Measurements from ENCODE around the gene PROCA1. TPM values are rescaled to one million over a fixed set of nuclear protein-coding genes. Genes with fewer than 3 reads are reported as not detected.
A peak's percentile ranks its signal among the peaks of the same experiment; 100 is the strongest.

Gene PROCA1
- total and polyA plus RNA-seq, 2 of the 13 experiments (the other 11 are each of a cell fraction or from before 2014, with no cell fraction given): 0.73 to 1.5 TPM

DNA sequence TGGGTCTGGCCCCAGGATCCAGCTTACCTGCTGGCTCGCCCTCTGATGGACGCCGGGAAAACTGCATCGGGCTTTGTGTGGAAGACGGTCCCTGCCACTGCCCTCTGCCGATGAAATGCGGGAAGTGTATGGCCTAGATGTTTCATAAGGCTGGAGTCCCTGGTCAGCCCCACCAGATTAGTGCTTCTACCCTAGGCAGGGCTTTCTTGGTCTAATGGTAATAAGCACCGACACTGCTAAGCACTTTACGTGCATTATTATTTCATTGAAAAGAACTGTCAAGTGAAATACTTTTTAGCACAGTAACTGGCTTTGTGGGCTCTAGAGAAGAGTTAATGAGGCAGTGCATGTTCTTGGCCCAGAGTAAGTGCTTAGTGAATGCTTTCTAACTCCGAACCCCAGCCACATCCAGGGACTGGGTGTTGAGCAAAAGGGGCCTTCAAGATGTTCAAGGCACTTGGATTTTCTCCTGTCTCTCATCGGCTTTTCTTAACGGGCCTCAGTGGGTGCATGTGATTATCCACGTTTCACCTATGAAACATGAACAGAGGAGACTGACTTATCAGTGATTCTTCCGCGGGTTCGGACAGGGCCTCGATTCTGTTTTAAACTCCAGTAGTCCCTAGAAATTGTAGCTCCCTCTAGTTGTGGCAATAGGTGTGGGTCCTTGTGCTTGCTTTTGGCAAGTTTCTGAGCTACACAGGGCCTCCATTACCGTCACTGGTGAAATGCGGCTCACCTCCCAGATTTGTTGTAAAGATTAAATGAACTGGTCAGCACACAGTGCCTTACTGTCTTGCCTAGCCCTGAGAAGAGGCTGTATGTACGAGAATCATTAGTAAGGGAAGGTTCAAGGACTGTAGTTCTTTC is 38.7 kb upstream of the PROCA1 start (continued):
- TF ChIP-seq ZBTB44 (CRISPR knock-in tag; IDR thresholded peaks at IDR 0.05) (no peak), NFE2L1 (CRISPR knock-in tag; IDR thresholded peaks at IDR 0.05; ENCODE audit: borderline replicate concordance) (no peak), KAT7 (CRISPR knock-in tag; IDR thresholded peaks at IDR 0.05; ENCODE audit: borderline replicate concordance) (no peak), ZNF788 (CRISPR knock-in tag; IDR thresholded peaks at IDR 0.05; ENCODE audit: borderline replicate concordance) (peak; percentile 49; the same call in 1 of the 2 replicates), MED8 (CRISPR knock-in tag; IDR thresholded peaks at IDR 0.05; ENCODE audit: insufficient replicate concordance) (no peak), ZNF335 (CRISPR knock-in tag; IDR thresholded peaks at IDR 0.05) (no peak), HOXA3 (CRISPR knock-in tag; IDR thresholded peaks at IDR 0.05) (peak; percentile 55), ZNF230 (CRISPR knock-in tag; IDR thresholded peaks at IDR 0.05) (no peak), SMC3 (IDR thresholded peaks at IDR 0.05; ENCODE audit: low read length) (peak; percentile 93), CENPT (CRISPR knock-in tag; IDR thresholded peaks at IDR 0.05; ENCODE audit: low read depth) (no peak), TRIM22 (IDR thresholded peaks at IDR 0.05) (no peak), ZNF556 (CRISPR knock-in tag; IDR thresholded peaks at IDR 0.05; ENCODE audit: borderline replicate concordance) (no peak), RBM22 (optimal IDR thresholded peaks at IDR 0.05; ENCODE audit: low read length) (no peak), SMAD3 (CRISPR knock-in tag; IDR thresholded peaks at IDR 0.05) (peak; percentile 82; the same call in 1 of the 2 replicates), NPAS2 (CRISPR knock-in tag; IDR thresholded peaks at IDR 0.05; ENCODE audit: borderline replicate concordance) (no peak)
- TF ChIP-seq, protein P1, sequence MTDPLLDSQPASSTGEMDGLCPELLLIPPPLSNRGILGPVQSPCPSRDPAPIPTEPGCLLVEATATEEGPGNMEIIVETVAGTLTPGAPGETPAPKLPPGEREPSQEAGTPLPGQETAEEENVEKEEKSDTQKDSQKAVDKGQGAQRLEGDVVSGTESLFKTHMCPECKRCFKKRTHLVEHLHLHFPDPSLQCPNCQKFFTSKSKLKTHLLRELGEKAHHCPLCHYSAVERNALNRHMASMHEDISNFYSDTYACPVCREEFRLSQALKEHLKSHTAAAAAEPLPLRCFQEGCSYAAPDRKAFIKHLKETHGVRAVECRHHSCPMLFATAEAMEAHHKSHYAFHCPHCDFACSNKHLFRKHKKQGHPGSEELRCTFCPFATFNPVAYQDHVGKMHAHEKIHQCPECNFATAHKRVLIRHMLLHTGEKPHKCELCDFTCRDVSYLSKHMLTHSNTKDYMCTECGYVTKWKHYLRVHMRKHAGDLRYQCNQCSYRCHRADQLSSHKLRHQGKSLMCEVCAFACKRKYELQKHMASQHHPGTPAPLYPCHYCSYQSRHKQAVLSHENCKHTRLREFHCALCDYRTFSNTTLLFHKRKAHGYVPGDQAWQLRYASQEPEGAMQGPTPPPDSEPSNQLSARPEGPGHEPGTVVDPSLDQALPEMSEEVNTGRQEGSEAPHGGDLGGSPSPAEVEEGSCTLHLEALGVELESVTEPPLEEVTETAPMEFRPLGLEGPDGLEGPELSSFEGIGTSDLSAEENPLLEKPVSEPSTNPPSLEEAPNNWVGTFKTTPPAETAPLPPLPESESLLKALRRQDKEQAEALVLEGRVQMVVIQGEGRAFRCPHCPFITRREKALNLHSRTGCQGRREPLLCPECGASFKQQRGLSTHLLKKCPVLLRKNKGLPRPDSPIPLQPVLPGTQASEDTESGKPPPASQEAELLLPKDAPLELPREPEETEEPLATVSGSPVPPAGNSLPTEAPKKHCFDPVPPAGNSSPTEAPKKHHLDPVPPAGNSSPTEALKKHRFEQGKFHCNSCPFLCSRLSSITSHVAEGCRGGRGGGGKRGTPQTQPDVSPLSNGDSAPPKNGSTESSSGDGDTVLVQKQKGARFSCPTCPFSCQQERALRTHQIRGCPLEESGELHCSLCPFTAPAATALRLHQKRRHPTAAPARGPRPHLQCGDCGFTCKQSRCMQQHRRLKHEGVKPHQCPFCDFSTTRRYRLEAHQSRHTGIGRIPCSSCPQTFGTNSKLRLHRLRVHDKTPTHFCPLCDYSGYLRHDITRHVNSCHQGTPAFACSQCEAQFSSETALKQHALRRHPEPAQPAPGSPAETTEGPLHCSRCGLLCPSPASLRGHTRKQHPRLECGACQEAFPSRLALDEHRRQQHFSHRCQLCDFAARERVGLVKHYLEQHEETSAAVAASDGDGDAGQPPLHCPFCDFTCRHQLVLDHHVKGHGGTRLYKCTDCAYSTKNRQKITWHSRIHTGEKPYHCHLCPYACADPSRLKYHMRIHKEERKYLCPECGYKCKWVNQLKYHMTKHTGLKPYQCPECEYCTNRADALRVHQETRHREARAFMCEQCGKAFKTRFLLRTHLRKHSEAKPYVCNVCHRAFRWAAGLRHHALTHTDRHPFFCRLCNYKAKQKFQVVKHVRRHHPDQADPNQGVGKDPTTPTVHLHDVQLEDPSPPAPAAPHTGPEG (CRISPR knock-in tag; IDR thresholded peaks at IDR 0.05): no peak
- TF ChIP-seq, protein P2, sequence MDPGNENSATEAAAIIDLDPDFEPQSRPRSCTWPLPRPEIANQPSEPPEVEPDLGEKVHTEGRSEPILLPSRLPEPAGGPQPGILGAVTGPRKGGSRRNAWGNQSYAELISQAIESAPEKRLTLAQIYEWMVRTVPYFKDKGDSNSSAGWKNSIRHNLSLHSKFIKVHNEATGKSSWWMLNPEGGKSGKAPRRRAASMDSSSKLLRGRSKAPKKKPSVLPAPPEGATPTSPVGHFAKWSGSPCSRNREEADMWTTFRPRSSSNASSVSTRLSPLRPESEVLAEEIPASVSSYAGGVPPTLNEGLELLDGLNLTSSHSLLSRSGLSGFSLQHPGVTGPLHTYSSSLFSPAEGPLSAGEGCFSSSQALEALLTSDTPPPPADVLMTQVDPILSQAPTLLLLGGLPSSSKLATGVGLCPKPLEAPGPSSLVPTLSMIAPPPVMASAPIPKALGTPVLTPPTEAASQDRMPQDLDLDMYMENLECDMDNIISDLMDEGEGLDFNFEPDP (CRISPR knock-in tag; conservative IDR thresholded peaks at IDR 0.05): no peak

All from HepG2 (cell line).